ENCODE measurements around the gene PLXNA4. TPM values are rescaled to one million over a fixed set of nuclear protein-coding genes. Genes with fewer than 3 reads are reported as not detected.

The PLXNA4 gene
- total and polyA plus RNA-seq, 7 experiments from 2014 or later: 0.05 to 31.6 (median 1.1) TPM

DNA sequence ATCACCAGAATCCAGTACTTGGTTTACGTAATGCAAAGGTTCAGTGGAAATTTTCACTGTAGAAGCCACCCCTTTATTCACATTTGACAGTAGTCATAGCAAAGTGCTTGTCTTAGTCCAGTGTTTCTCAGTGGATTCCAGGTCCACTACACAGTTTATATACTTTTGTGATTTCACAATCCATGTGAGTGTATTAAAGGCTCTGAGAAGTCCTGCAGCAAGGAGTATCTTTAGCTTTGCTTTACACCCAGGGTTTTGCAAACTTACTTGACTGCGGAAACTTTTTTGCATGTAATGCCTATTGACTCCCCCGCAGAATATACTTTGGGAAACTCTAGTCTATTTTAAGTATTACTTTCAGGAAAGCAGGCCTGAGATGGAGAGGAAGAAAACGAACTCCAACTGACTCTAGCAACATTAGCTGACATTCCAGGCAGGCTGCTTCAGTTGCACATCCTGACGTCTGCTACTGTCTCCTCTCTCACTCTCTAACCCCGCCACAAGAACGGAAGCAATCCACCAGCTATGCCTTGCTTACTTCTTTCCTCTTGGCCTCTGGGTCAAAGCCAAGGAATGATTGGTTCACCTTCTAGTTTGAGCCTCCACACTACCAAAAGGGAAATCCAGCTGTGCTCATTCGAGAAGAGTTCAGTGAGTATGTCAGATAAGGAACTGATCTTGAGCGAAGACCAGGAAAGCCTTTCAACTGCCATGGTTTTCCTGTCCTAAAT is 6.2 kb downstream of the PLXNA4 start:
- H3K27ac ChIP-seq (ENCODE audit: low read depth, low read length): no peak overlapping the region
- no peaks in the 10 kb centered on the region for H3K9me3 ChIP-seq (ENCODE audit: control insufficient read depth in 2 of 3, low read length in 3 of 3)
- Mint-ChIP-seq H3K36me3 (peaks cover 0 to 32% (median 0%) of the 10 kb centered on the region in 5 donors), H3K27ac (no peak overlapping the region), H3K4me1 (peaks cover 2 to 32% (median 12%) of the 10 kb centered on the region in 7 donors), H3K4me3 (no peak overlapping the region), H3K27me3 (peaks cover 56 to 95% (median 68%) of the 10 kb centered on the region in 5 donors), H3K9me3 (no peaks in the 10 kb centered on the region)
- H3K36me3 ChIP-seq (ENCODE audit: control insufficient read depth in 2 of 3, insufficient read depth in 3 of 3, low read length in 3 of 3): no peaks in the 10 kb centered on the region
- ChIA-PET POLR2A (no interaction called here), CTCF (no interaction called here)
- no peak overlapping the region for H3K4me3 ChIP-seq (ENCODE audit: low read length)
- intact Hi-C loops (cut with micrococcal nuclease): no loop called here
- no peak for DNase-seq
- ATAC-seq: no peak
- no peaks in the 10 kb centered on the region for H3K4me1 ChIP-seq (ENCODE audit: control insufficient read depth in 2 of 2, insufficient read depth in 2 of 2, low read length in 2 of 2)
- peaks cover 0 to 10% of the 10 kb centered on the region in 2 donors for H3K27me3 ChIP-seq (ENCODE audit: control insufficient read depth in 2 of 2, insufficient read depth in 2 of 2, low read length in 2 of 2)

DNA sequence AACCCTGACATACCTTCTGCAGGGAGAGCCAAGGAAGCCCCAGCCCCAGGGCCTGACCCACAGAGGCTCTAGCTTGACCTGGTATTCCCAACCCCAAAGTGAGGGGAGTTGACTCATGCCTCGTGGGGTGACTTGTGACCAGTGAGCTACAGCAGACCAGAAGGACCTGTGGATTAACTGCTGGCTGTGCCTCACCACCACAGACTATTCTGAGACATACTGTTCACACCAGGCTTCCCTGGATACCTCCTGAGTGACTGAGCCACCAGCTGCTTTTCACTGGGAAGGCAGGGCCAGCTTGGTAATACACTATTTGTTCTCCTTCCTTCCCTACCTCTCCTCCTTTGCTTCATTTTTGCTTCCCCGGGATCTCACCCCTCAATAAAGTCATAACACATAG is 7.3 kb downstream of the PLXNA4 start:
- intact Hi-C loops (cut with micrococcal nuclease): no loop called here
- Histone ChIP-seq H3K27ac (ENCODE audit: low read depth, low read length) (no peak overlapping the region), H3K27me3 (ENCODE audit: control insufficient read depth in 2 of 2, insufficient read depth in 2 of 2, low read length in 2 of 2) (peaks cover 0 to under 1% of the 10 kb centered on the region in 2 donors), H3K36me3 (ENCODE audit: control insufficient read depth in 2 of 3, insufficient read depth in 3 of 3, low read length in 3 of 3) (no peaks in the 10 kb centered on the region), H3K9me3 (ENCODE audit: control insufficient read depth in 2 of 3, low read length in 3 of 3) (no peaks in the 10 kb centered on the region), H3K4me1 (ENCODE audit: control insufficient read depth in 2 of 2, insufficient read depth in 2 of 2, low read length in 2 of 2) (no peaks in the 10 kb centered on the region), H3K4me3 (ENCODE audit: low read length) (no peak overlapping the region)
- CTCF ChIA-PET: interaction anchor here (0.6 kb wide), 1 partner anchor 216 kb away, joined by 3 read pairs; no protein-coding TSS in a partner anchor
- no peak for DNase-seq
- H3K9me3 Mint-ChIP-seq: peaks cover 0 to 2% (median 0%) of the 10 kb centered on the region in 11 donors
- H3K27me3 Mint-ChIP-seq: peaks cover 55 to 95% (median 67%) of the 10 kb centered on the region in 5 donors
- POLR2A ChIA-PET: no interaction called here
- H3K36me3 Mint-ChIP-seq: peaks cover 0 to 28% (median 0%) of the 10 kb centered on the region in 5 donors
- peaks cover 0 to 22% (median 8%) of the 10 kb centered on the region in 7 donors for H3K4me1 Mint-ChIP-seq
- H3K4me3 Mint-ChIP-seq: no peak overlapping the region
- no peak overlapping the region for H3K27ac Mint-ChIP-seq
- no peak for ATAC-seq

DNA sequence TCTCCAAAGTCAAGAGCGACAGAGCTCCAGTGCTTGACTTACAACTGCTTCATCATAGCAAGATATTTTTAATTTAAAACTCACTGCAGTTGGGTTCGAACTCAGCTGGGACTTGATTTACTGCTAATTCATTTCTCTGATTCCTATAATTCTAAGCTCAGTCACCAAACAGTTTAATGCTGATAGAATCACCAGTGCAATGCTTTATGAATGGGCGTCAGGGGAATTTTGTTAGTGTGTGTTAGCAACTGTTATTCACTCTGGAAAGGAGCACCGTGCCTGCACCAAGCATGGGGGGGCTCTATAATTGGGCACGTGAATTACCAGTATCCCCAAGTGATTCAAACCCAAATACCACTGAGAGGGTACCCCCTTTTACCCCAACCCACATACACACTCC is 10.4 kb downstream of the PLXNA4 start:
- ATAC-seq: no peak
- intact Hi-C loops (cut with micrococcal nuclease): no loop called here
- Histone ChIP-seq H3K27ac (ENCODE audit: low read depth, low read length) (no peak overlapping the region), H3K4me1 (ENCODE audit: control insufficient read depth in 2 of 2, insufficient read depth in 2 of 2, low read length in 2 of 2) (no peaks in the 10 kb centered on the region), H3K36me3 (ENCODE audit: control insufficient read depth in 2 of 3, insufficient read depth in 3 of 3, low read length in 3 of 3) (no peaks in the 10 kb centered on the region), H3K4me3 (ENCODE audit: low read length) (no peak overlapping the region), H3K27me3 (ENCODE audit: control insufficient read depth in 2 of 2, insufficient read depth in 2 of 2, low read length in 2 of 2) (no peaks in the 10 kb centered on the region), H3K9me3 (ENCODE audit: control insufficient read depth in 2 of 3, low read length in 3 of 3) (no peaks in the 10 kb centered on the region)
- Mint-ChIP-seq H3K4me3 (no peak overlapping the region), H3K27ac (no peak overlapping the region), H3K9me3 (peaks cover 0 to 2% (median 0%) of the 10 kb centered on the region in 11 donors), H3K27me3 (peaks cover 27 to 94% (median 40%) of the 10 kb centered on the region in 5 donors), H3K4me1 (peaks cover 0 to 9% (median 0%) of the 10 kb centered on the region in 7 donors), H3K36me3 (peaks cover 0 to 11% (median 0%) of the 10 kb centered on the region in 5 donors)
- ChIA-PET CTCF (no interaction called here), POLR2A (interaction anchor here (0.8 kb wide), 1 partner anchor 1061 kb away, joined by 4 read pairs; no protein-coding TSS in a partner anchor)
- DNase-seq: no peak

DNA sequence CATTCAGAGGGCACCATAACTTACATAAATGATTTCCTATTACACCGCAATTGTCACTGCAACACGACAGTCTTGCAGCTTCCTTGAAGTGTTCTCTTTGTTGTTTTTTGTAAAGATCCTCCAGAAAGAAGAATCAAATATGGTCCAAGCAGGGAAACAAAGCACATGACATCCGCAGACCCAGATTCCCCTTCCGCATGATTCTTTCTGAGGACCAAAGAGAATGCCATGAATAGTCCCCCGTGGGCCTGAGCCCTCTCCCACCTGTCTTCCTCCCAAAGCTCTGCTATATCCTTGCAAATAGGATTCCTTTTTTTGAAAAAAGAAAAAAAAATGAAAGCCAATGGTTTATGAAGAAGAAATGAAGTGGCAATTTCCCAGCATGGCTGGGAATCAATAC is 10.8 kb downstream of the PLXNA4 start:
- Histone ChIP-seq H3K4me1 (ENCODE audit: control insufficient read depth in 2 of 2, insufficient read depth in 2 of 2, low read length in 2 of 2) (no peaks in the 10 kb centered on the region), H3K27ac (ENCODE audit: low read depth, low read length) (no peak overlapping the region), H3K4me3 (ENCODE audit: low read length) (no peak overlapping the region), H3K9me3 (ENCODE audit: control insufficient read depth in 2 of 3, low read length in 3 of 3) (no peaks in the 10 kb centered on the region), H3K36me3 (ENCODE audit: control insufficient read depth in 2 of 3, insufficient read depth in 3 of 3, low read length in 3 of 3) (no peaks in the 10 kb centered on the region), H3K27me3 (ENCODE audit: control insufficient read depth in 2 of 2, insufficient read depth in 2 of 2, low read length in 2 of 2) (no peaks in the 10 kb centered on the region)
- H3K36me3 Mint-ChIP-seq: peaks cover 0 to 7% (median 0%) of the 10 kb centered on the region in 5 donors
- H3K27ac Mint-ChIP-seq: no peak overlapping the region
- no peak for DNase-seq
- H3K27me3 Mint-ChIP-seq: peaks cover 27 to 94% (median 35%) of the 10 kb centered on the region in 5 donors
- CTCF ChIA-PET: interaction anchor here (0.6 to 0.7 kb wide), 2 partner anchors 104 to 229 kb away, joined by 4 to 6 read pairs; no protein-coding TSS in a partner anchor
- H3K4me3 Mint-ChIP-seq: no peak overlapping the region
- peaks cover 0 to 6% (median 0%) of the 10 kb centered on the region in 7 donors for H3K4me1 Mint-ChIP-seq
- intact Hi-C loops (cut with micrococcal nuclease): no loop called here
- peaks cover 0 to 2% (median 0%) of the 10 kb centered on the region in 11 donors for H3K9me3 Mint-ChIP-seq
- no peak for ATAC-seq
- POLR2A ChIA-PET: no interaction called here

DNA sequence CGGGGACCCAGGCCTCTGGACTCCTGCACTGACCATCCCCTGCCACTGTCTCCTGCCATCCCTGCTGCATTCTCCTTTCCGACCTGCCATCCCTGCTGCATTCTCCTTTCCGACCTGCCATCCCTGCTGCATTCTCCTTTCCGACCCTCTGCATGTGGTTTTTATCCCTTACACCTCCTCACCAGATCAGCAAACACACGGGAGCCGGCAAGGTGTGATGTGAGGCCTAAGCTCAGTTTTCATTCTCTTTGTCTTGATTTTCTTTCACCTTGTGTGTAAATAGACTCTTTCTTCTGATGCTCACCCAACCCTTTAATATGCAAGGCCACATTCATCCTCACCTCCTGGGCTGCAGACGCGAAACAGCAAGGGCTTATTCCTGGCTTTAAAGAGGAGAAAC is 11.4 kb downstream of the PLXNA4 start:
- H3K27ac ChIP-seq (ENCODE audit: low read depth, low read length): no peak overlapping the region
- H3K4me1 Mint-ChIP-seq: peaks cover 0 to 6% (median 0%) of the 10 kb centered on the region in 7 donors
- peaks cover 22 to 92% (median 30%) of the 10 kb centered on the region in 5 donors for H3K27me3 Mint-ChIP-seq
- H3K9me3 Mint-ChIP-seq: peaks cover 0 to 2% (median 0%) of the 10 kb centered on the region in 11 donors
- no peaks in the 10 kb centered on the region for H3K9me3 ChIP-seq (ENCODE audit: control insufficient read depth in 2 of 3, low read length in 3 of 3)
- no peak overlapping the region for H3K4me3 ChIP-seq (ENCODE audit: low read length)
- H3K4me1 ChIP-seq (ENCODE audit: control insufficient read depth in 2 of 2, insufficient read depth in 2 of 2, low read length in 2 of 2): no peaks in the 10 kb centered on the region
- peaks cover 0 to 3% (median 0%) of the 10 kb centered on the region in 5 donors for H3K36me3 Mint-ChIP-seq
- CTCF ChIA-PET: interaction anchor here (0.6 to 0.7 kb wide), 3 partner anchors 68 to 228 kb away, joined by 4 to 6 read pairs (median 4); no protein-coding TSS in a partner anchor
- POLR2A ChIA-PET: no interaction called here
- ATAC-seq (no peak), DNase-seq (no peak)
- peak overlapping the region in 1 of 9 donors; percentile 19 for H3K27ac Mint-ChIP-seq
- no peaks in the 10 kb centered on the region for H3K27me3 ChIP-seq (ENCODE audit: control insufficient read depth in 2 of 2, insufficient read depth in 2 of 2, low read length in 2 of 2)
- intact Hi-C loops (cut with micrococcal nuclease): no loop called here
- H3K36me3 ChIP-seq (ENCODE audit: control insufficient read depth in 2 of 3, insufficient read depth in 3 of 3, low read length in 3 of 3): no peaks in the 10 kb centered on the region
- no peak overlapping the region for H3K4me3 Mint-ChIP-seq

DNA sequence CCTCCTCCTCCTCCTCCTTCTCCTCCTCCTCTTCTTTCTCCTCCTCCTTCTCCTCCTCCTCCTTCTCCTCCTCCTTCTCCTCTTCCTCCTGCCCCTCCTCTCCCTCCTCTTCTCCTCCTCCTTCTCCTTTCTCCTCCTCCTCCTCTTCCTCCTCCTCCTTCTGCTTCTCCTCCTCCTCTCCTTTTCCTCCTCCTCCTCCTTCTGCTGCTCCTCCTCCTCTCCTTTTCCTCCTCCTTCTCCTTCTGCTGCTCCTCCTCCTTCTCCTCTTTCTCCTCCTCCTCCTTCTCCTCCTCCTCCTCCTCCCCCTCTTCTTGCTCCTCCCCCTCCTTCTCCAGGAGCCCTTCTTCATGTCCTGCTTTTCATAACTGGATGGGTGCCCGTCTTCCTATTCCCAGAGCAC is 12.2 kb downstream of the PLXNA4 start:
- no peaks in the 10 kb centered on the region for H3K27me3 ChIP-seq (ENCODE audit: control insufficient read depth in 2 of 2, insufficient read depth in 2 of 2, low read length in 2 of 2)
- H3K4me1 ChIP-seq (ENCODE audit: control insufficient read depth in 2 of 2, insufficient read depth in 2 of 2, low read length in 2 of 2): no peaks in the 10 kb centered on the region
- no peaks in the 10 kb centered on the region for H3K9me3 ChIP-seq (ENCODE audit: control insufficient read depth in 2 of 3, low read length in 3 of 3)
- H3K36me3 ChIP-seq (ENCODE audit: control insufficient read depth in 2 of 3, insufficient read depth in 3 of 3, low read length in 3 of 3): no peaks in the 10 kb centered on the region
- intact Hi-C loops (cut with micrococcal nuclease): no loop called here
- no peak overlapping the region for H3K27ac ChIP-seq (ENCODE audit: low read depth, low read length)
- Mint-ChIP-seq H3K27ac (no peak overlapping the region), H3K4me1 (peaks cover 0 to 6% (median 0%) of the 10 kb centered on the region in 7 donors), H3K36me3 (peaks cover 0 to 3% (median 0%) of the 10 kb centered on the region in 5 donors), H3K27me3 (peaks cover 22 to 93% (median 30%) of the 10 kb centered on the region in 5 donors), H3K9me3 (peaks cover 0 to 2% (median 0%) of the 10 kb centered on the region in 11 donors), H3K4me3 (no peak overlapping the region)
- CTCF ChIA-PET: no interaction called here
- POLR2A ChIA-PET: no interaction called here
- ATAC-seq (no peak), DNase-seq (no peak)
- no peak overlapping the region for H3K4me3 ChIP-seq (ENCODE audit: low read length)

All from naive thymus-derived CD4-positive, alpha-beta T cell (primary cell).